ENCODE data around the gene SLC15A1.

GRCh38 chr13:98769736-98770135 is 17.3 kb upstream of the SLC15A1 start:
- TF ChIP-seq CTCF (IDR thresholded peaks at IDR 0.05; ENCODE audit: low read length): no peak
- TF ChIP-seq EZH2 (optimal IDR thresholded peaks at IDR 0.05; ENCODE audit: low read depth, low read length): no peak
- no peak for TF ChIP-seq EZH2phosphoT487 (IDR thresholded peaks at IDR 0.05; ENCODE audit: low read length)

Measured in MM.1S (cell line).